ENCODE results near the gene MT1A. TPM values are rescaled to one million over a fixed set of nuclear protein-coding genes. Genes with fewer than 3 reads are reported as not detected.
"Not testable (repeated sequence)": the region's sequence is repeated elsewhere in the genome, so short reads cannot be mapped to it uniquely, and the experiment has no call there.

The MT1A gene
- total and polyA plus RNA-seq, 2 donors: 244 TPM; not detected in 1

DNA sequence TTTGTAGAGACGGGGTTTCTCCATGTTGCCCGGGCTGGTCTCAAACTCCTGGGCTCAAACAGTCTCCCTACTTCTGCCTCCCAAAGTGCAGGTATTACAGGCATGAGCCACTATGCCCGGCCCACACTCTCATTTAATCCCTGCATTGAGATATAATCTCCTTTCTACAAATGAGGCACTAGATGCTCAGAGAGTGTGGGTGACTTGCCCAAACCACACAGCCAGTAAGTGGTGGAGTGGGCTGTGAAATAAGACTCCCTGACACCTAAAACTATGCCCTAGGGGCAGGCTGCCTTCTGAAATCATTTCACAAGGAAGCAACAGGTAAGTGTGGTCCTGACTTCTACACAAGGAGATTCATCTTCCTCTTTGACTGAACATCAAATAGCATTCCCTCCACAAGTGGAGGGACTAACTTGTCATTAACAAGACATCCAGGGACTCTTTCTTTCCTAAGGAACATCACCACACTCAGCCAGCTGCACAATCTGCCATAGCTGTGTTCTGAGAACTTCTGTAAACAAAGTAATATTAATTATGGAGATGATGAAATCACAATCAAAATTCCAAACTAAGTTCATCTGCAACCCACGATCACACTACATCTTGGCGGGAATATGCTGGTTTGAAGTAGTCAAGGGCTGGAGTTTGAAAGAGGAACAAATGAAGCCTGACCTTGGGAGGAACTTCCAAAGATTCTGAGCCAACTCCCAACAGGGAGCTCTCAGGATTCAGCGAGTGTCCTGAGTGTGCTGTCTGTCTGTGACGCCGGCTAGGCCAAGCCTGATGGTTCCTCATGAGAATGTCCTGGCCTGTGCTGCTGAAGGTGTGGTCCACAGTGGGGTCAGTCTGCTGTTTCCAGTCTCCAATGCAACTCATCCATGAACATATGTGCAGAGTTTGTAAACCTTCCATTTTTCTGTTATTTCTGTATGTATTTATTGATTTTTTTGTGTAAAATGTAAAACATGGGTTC, 27.1 kb downstream of the MT1A start:
- not testable (repeated sequence) for H3K27ac ChIP-seq (ENCODE audit: low read depth)

DNA sequence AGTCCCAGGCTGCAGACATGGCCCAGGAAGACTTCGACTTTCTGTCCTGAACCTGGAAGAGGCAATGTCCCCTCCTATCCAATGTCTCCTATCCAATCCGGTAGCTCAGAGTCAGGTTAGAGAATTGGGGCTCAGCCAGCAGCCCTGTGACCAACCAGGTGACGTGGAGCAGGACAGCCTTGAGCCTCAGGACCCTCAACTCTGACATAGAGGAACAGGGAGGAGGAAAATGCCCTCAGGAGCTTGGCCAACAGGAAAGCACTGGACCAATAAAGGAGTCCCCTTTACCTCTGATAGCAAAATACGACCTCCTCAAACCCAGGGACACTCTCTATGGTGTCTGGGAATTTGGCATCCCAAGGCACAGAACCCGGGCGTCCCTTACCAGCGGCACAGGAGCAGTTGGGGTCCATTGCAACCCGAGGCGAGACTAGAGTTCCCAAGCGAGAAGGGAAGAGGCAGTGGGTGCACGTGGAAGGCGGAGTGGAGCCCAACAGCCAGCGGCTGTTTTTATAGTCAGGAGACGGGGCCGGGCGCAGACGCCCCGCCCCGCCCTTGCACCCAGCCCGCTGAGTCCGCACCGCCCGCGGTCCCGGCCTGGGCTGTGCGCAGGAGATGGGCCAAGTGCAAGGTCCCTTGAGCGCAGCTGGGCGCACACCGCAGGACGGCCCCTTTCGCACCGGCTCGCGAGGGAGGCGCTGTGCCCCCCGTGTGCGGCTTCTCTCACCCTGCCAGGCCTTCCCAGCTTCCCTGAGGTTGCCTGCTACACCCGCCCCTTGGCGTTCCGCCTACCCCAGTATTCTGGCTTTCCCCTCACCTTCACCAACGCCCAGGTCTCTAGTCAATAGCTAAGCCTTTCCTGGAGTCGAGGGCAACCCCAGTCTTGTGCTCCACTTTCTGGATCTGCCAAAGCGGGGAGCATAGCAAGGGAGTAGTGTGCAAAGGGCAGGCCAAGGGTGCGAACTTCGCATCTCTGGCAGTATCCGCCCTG, 29.4 kb downstream of the MT1A start, which contains the start of gene MT1G:
Gene MT1G, minus strand, starts transcription at position 485 of the 991 bp plus-strand sequence. Its CDS starts 72 bp downstream, at position 413.
- no peak for DNase-seq (ENCODE audit: extremely low spot score)
- Histone ChIP-seq H3K36me3 (ENCODE audit: insufficient read depth) (no peaks in the 10 kb centered on the region), H3K4me1 (ENCODE audit: insufficient read depth) (no peaks in the 10 kb centered on the region), H3K4me3 (ENCODE audit: low read depth, low read length) (no peak within 1 kb of the TSS), H3K27ac (ENCODE audit: low read depth) (no peak within 1 kb of the TSS)
- WGBS: 12% methylated on average over 46 of the region's 46 CpGs

More for the DNA sequence above, 27.1 kb downstream of the MT1A start:
- DNase-seq (ENCODE audit: extremely low spot score); H3K36me3 ChIP-seq (ENCODE audit: insufficient read depth); H3K4me3 ChIP-seq (ENCODE audit: low read depth, low read length); H3K4me1 ChIP-seq (ENCODE audit: insufficient read depth): not testable (repeated sequence)
- 72% methylated on average over 8 of the region's 8 CpGs for WGBS

DNA sequence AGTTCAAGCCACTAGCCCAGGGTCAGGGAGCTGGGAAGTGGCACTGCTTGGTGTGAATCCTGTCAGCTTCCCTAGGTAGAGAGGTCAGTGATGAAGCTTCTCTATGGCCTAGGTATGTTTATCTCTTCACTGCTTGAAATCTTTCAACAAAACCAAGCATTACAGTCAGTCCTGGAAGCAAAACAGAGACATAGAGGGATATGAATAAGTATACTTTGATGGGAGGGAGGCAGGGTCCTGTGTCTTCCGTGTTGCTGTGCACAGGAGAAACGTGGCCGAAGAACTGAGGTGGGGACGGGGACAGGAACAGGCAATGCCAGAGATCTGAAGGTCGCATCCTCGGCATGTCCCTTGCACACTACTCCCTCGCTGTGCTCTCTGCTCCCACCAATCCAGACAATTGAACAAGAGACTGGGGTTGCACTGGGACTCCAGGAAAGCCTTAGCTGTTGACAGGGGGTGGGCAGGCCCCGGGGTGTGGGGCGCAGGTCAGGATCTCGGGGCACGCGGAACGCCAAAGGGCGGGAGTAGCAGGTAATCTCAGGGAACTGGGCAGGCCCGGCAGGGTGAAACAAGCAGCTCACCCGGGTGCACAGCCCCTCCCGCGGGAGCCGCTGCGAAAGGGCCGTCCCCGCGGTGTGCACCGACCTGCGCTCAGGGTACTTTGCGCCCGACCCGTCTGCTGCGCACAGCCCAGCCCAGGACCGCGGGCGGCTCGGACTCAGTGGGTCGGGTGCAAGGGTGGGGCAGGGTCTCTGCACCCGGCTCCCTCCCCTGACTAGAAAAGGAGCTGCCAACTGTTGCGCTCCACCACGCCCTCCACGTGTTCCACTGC, 30.8 kb downstream of the MT1A start, which contains the start of gene MT1H:
Gene MT1H, plus strand, starts transcription at position 810 of the 835 bp plus-strand sequence. CDS start 71 bp downstream, outside the sequence.
- Histone ChIP-seq H3K4me1 (ENCODE audit: insufficient read depth) (no peaks in the 10 kb centered on the region), H3K27ac (ENCODE audit: low read depth) (no peak within 1 kb of the TSS), H3K36me3 (ENCODE audit: insufficient read depth) (no peaks in the 10 kb centered on the region), H3K4me3 (ENCODE audit: low read depth, low read length) (no peak within 1 kb of the TSS)
- DNase-seq (ENCODE audit: extremely low spot score): no peak
- 15% methylated on average over 38 of the region's 38 CpGs for WGBS

DNA sequence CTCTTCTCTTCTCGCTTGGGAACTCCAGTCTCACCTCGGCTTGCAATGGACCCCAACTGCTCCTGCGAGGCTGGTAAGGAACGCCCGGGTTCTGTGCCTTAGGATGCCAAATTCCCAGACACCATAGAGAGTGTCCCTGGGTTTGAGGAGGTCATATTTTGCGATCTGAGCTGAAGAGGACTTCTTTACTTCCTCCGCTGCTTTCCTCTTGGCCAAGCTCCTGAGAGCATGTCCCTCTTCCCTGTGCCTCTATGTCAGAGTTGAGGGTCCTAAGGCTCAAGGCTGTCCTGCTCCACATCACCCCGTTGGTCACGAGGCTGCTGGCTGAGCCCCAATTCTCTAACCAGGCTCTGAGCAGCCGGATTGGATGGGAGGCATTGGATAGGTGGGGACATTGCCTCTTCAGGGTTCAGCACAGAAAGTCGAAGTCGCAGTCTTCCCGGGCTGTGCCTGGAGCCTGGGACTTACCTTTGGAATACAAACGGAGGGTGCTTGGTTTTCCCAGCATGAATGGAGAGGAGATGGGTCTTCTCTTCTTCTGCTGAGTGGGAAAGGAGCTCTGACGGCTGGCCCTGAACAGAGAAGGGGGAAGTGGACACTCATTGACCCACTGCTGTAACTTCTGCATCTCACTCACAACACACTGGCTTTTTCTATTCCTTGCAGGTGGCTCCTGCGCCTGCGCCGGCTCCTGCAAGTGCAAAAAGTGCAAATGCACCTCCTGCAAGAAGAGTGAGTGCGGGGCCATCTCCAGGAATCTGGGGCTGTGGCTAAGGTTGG, 31.6 kb downstream of the MT1A start:
- Histone ChIP-seq H3K27ac (ENCODE audit: low read depth) (no peak overlapping the region), H3K4me3 (ENCODE audit: low read depth, low read length) (no peak overlapping the region), H3K36me3 (ENCODE audit: insufficient read depth) (no peaks in the 10 kb centered on the region), H3K4me1 (ENCODE audit: insufficient read depth) (no peaks in the 10 kb centered on the region)
- DNase-seq (ENCODE audit: extremely low spot score): no peak
- 13% methylated on average over 19 of the region's 19 CpGs for WGBS

DNA sequence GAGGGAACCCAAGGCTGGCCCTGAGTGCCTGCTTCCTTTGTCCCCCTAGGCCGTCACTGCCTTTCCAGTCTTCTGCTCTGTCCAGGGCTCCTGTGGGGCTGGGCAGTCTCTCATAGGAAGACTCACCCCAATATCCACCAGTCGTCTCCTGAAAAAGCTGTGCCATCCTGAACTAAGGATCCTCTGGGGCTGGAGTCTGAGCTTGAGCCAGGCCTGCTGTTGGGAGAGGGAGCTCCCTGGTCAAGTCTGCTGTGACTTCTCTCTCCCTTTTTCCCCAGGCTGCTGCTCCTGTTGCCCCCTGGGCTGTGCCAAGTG, 32.1 kb downstream of the MT1A start:
- H3K4me3 ChIP-seq (ENCODE audit: low read depth, low read length): no peak overlapping the region
- H3K27ac ChIP-seq (ENCODE audit: low read depth): no peak overlapping the region
- H3K36me3 ChIP-seq (ENCODE audit: insufficient read depth): no peaks in the 10 kb centered on the region
- no peak for DNase-seq (ENCODE audit: extremely low spot score)
- H3K4me1 ChIP-seq (ENCODE audit: insufficient read depth): no peaks in the 10 kb centered on the region
- WGBS: 53% methylated on average over 2 of the region's 2 CpGs

DNA sequence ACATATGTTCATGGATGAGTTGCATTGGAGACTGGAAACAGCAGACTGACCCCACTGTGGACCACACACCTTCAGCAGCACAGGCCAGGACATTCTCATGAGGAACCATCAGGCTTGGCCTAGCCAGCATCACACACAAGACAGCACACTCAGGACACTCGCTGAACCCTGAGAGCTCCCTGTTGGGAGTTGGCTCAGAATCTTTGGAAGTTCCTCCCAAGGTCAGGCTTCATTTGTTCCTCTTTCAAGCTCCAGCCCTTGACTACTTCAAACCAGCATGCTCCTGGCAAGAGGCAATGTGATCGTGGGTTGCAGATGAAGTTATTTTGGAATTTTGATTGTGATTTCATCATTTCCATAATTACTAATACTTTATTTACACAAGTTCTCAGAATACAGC, 33.2 kb downstream of the MT1A start:
- H3K4me3 ChIP-seq (ENCODE audit: low read depth, low read length); DNase-seq (ENCODE audit: extremely low spot score); H3K4me1 ChIP-seq (ENCODE audit: insufficient read depth); H3K36me3 ChIP-seq (ENCODE audit: insufficient read depth); H3K27ac ChIP-seq (ENCODE audit: low read depth): not testable (repeated sequence)
- 72% methylated on average over 2 of the region's 2 CpGs for WGBS

DNA sequence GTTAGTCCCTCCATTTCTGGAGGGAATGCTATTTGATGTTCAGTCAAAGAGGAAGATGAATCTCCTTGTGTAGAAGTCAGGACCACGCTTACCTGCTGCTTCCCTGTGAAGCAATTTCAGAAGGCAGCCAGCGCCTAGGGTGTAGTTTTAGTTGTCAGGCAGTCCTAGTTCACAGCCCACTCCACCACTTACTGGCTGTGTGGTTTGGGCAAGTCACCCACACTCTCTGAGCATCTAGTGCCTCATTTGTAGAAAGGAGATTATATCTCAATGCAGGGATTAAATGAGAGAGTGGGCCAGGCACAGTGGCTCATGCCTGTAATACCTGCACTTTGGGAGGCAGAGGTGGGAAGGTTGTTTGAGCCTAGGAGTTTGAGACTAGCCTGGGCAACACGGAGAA, 33.7 kb downstream of the MT1A start:
- H3K4me1 ChIP-seq (ENCODE audit: insufficient read depth); DNase-seq (ENCODE audit: extremely low spot score); H3K4me3 ChIP-seq (ENCODE audit: low read depth, low read length); H3K36me3 ChIP-seq (ENCODE audit: insufficient read depth); H3K27ac ChIP-seq (ENCODE audit: low read depth): not testable (repeated sequence)
- 85% methylated on average over 3 of the region's 3 CpGs for WGBS

DNA sequence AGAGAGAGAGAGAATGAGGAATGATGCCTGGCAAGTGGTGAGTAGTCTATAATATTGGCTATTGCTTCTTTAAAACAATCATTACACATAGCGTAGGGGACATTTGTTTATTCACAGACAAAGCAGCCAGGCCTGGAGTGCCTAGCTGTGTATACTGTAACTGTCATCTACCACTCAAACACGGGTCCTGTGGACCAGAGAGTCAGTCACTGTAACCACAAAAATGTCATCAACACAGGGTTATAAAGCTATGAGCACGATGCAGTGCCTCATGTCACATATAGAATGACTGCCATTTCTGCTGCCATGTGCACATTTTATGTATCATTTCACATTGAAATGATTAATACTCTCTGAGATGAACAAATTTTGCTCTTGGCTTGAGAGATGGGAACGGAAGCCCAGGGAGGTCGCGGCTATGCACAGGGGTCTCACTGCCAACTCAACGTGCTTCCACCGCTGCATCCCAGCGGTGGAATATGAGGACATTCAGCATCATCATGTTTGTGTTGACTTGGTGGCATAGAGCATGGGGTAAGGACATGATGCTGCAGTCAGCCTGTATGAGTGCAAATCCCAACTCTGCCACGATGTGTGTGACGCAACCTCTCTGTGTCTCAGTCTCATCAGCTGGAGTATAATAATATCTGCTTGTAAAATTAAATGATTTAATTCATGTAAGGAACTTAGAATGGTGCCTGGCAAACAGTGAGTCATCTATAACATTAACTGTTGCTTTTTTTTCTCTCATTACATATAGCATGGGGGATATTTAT, 34.5 kb downstream of the MT1A start:
- Histone ChIP-seq H3K4me3 (ENCODE audit: low read depth, low read length) (no peak overlapping the region), H3K27ac (ENCODE audit: low read depth) (no peak overlapping the region), H3K36me3 (ENCODE audit: insufficient read depth) (no peaks in the 10 kb centered on the region), H3K4me1 (ENCODE audit: insufficient read depth) (no peaks in the 10 kb centered on the region)
- 82% methylated on average over 11 of the region's 11 CpGs for WGBS
- no peak for DNase-seq (ENCODE audit: extremely low spot score)

DNA sequence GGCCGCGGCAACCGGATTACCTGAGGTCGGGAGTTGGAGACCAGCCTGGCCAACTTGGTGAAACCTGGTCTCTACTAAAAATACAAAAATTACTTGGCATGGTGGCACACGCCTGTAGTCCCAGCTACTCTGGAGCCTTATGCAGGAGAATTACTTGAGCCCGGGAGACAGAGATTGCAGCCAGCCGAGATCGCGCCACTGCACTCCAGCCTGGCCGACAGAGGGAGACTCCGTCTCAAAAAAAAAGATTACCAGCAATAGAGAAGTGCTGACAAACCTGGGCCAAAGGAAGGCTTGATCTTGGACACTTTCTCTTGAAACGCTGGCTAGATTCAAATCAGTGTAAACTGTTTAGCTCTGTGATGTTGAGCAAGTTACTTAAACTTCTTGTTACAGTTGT, 35.5 kb downstream of the MT1A start:
- Histone ChIP-seq H3K4me3 (ENCODE audit: low read depth, low read length) (no peak overlapping the region), H3K4me1 (ENCODE audit: insufficient read depth) (no peaks in the 10 kb centered on the region), H3K36me3 (ENCODE audit: insufficient read depth) (no peaks in the 10 kb centered on the region), H3K27ac (ENCODE audit: low read depth) (no peak overlapping the region)
- DNase-seq (ENCODE audit: extremely low spot score): no peak
- 43% methylated on average over 12 of the region's 12 CpGs for WGBS

DNA sequence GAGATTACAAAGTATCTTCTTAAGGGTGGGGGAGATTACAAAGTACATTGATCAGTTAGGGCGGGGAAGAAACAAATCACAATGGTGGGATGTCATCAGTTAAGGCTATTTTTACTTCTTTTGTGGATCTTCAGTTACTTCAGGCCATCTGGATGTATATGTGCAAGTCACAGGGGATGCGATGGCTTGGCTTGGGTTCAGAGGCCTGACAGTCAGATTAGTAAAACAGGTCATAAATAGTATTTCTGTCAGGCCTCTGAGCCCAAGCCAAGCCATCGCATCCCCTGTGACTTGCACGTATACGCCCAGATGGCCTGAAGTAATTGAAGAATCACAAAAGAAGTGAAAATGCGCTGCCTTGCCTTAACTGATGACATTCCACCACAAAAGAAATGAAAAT, 36.1 kb downstream of the MT1A start:
- DNase-seq (ENCODE audit: extremely low spot score): not testable (repeated sequence)

DNA sequence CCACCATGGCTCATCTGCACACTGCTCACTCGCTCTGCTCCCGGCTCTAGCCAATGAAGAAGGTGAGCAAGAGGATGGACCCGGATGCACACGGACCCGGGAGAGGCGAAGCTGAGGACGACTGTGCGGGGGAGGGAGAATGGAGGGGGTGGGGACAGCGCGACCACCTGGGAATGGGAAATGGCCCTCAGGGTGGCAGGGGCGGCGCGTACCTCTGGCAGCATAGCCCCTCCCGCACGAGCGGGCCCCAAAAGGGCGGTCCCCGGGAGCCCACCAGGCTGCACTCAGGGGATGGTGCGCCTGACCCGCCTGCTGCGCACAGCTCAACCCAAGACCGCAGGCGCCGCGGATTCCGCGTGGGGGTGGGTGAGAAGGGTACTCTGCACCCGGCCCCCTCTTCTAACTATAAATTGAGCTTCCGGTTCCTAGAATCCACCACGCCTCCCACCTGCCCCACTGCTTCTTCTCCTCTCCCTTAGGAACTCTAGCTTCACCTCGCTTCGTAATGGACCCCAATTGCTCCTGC, 37.3 kb downstream of the MT1A start:
- DNase-seq (ENCODE audit: extremely low spot score): no peak
- WGBS: 6% methylated on average over 32 of the region's 32 CpGs
- Histone ChIP-seq H3K27ac (ENCODE audit: low read depth) (no peak overlapping the region), H3K4me3 (ENCODE audit: low read depth, low read length) (no peak overlapping the region), H3K4me1 (ENCODE audit: insufficient read depth) (no peaks in the 10 kb centered on the region), H3K36me3 (ENCODE audit: insufficient read depth) (no peaks in the 10 kb centered on the region)

More for the DNA sequence above, 36.1 kb downstream of the MT1A start:
- H3K4me3 ChIP-seq (ENCODE audit: low read depth, low read length); H3K4me1 ChIP-seq (ENCODE audit: insufficient read depth); H3K27ac ChIP-seq (ENCODE audit: low read depth); H3K36me3 ChIP-seq (ENCODE audit: insufficient read depth): not testable (repeated sequence)
- 84% methylated on average over 6 of the region's 6 CpGs for WGBS
